GM13977 (cell line): ENCODE results near the gene RTL1.

ENCODE experiments used
- DNase-seq: peaks from one replicate; pipeline ENCODE4 v3.0.0; 2012; ENCODE audit warnings: low spot score
- CTCF ChIP-seq: IDR thresholded peaks from 2 replicates; pipeline ENCODE4 v1.5.1; 2012; ENCODE audit warnings: mild to moderate bottlenecking, control low read depth; ENCODE audit not compliant: insufficient read depth; ENCODE audit errors: extremely low read depth, missing control alignments
- in situ Hi-C: fragments of 300-500 bp; cut with MboI; formaldehyde crosslinking; loops from one replicate; pipeline ENCODE4 v1.12.0; 2022; ENCODE audit warnings: low sequenced_read_pairs, low pct_unique_long_range_greater_than_20kb, mixed read lengths, inconsistent platforms; ENCODE audit not compliant: unreplicated experiment

Gene RTL1

GRCh38 chr14:100904307-100905087 lies 975 bp upstream of the RTL1 start:
- in situ Hi-C loops: no loop called here
- no peak for TF ChIP-seq CTCF
- DNase-seq: peak; percentile 4

DNA sequence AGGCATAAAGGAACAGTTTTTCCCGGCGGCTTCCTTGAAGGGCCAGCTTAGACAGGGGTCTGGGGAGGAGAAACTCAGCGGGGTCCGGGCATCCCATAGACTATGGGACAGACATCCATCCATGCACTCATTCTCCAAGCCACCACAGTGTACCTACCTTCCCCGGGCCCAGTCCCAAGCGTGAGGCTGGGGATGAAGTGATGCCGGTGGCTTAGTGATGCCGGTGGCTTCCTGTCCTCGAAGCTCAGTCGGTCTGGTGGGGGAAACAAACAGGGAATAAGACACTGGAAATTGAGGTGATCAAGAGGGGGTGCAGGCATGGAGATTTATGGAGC lies 421 bp downstream of the RTL1 start:
- in situ Hi-C loops: no loop called here
- DNase-seq: peak; percentile 6

GRCh38 chr14:100902295-100903133 lies 1.0 kb downstream of the RTL1 start:
- TF ChIP-seq CTCF: no peak
- in situ Hi-C loops: no loop called here
- DNase-seq: peak; percentile 18

More for the DNA sequence above, 421 bp downstream of the RTL1 start:
- TF ChIP-seq CTCF: no peak

GRCh38 chr14:100901391-100902183 lies 1.9 kb downstream of the RTL1 start:
- in situ Hi-C loops: no loop called here
- TF ChIP-seq CTCF: no peak

GRCh38 chr14:100900837-100901390 lies 2.6 kb downstream of the RTL1 start:
- peak; percentile 19 for DNase-seq
- in situ Hi-C loops: no loop called here
- TF ChIP-seq CTCF: peak; percentile 27

More at GRCh38 chr14:100901391-100902183, 1.9 kb downstream of the RTL1 start:
- peak; percentile 10 for DNase-seq
